AG10803 (cell line): Measurements from ENCODE around the gene TMEM44.

ENCODE experiments used
- DNase-seq: peaks from one replicate; pipeline ENCODE4 v3.0.0; 2010; ENCODE audit warnings: low read depth
- H3K4me3 ChIP-seq: 2 replicates; pipeline ENCODE4 v1.5.1; 2011; ENCODE audit warnings: mild to moderate bottlenecking, low read length, control low read depth
- CTCF ChIP-seq: conservative IDR thresholded peaks from 2 replicates; pipeline ENCODE4 v1.5.1; 2011; ENCODE audit warnings: mild to moderate bottlenecking, low read length, control low read depth, inconsistent platforms

The TMEM44 gene

GRCh38 chr3:194582196-194582905 lies 50.9 kb downstream of the TMEM44 start:
- no peak for DNase-seq
- H3K4me3 ChIP-seq = no peak overlapping the region
- no peak for TF ChIP-seq CTCF

GRCh38 chr3:194579091-194579606 lies 54.1 kb downstream of the TMEM44 start:
- H3K4me3 ChIP-seq = no peak overlapping the region
- DNase-seq = no peak
- no peak for TF ChIP-seq CTCF

- peak; percentile 81 for DNase-seq
- no peak overlapping the region for H3K4me3 ChIP-seq
- TF ChIP-seq CTCF = no peak
Measured at GRCh38 chr3:194577986-194578905, 55.0 kb downstream of the TMEM44 start.

- H3K4me3 ChIP-seq = no peak overlapping the region
- peak; percentile 94 for DNase-seq
- TF ChIP-seq CTCF = peak; percentile 12; the same call in 1 of the 2 replicates
Measured at GRCh38 chr3:194575484-194576210, 57.6 kb downstream of the TMEM44 start.

- H3K4me3 ChIP-seq = peak overlapping the region; percentile 24; the same call in 1 of the 2 replicates
- TF ChIP-seq CTCF = peak; percentile 52
Measured at GRCh38 chr3:194574639-194575483, 58.4 kb downstream of the TMEM44 start.

More at GRCh38 chr3:194574639-194575483, 58.4 kb downstream of the TMEM44 start:
- DNase-seq = peak; percentile 77
